GM21526 (cell line): Measurements from ENCODE around the gene SENP3.

Experiments used
- ATAC-seq: cut with Tn5 transposase; IDR thresholded peaks from one replicate; pipeline ENCODE4 v1.9.1; 2021; ENCODE audit warnings: moderate library complexity; ENCODE audit not compliant: unreplicated experiment, low FRiP score

Gene SENP3

DNA sequence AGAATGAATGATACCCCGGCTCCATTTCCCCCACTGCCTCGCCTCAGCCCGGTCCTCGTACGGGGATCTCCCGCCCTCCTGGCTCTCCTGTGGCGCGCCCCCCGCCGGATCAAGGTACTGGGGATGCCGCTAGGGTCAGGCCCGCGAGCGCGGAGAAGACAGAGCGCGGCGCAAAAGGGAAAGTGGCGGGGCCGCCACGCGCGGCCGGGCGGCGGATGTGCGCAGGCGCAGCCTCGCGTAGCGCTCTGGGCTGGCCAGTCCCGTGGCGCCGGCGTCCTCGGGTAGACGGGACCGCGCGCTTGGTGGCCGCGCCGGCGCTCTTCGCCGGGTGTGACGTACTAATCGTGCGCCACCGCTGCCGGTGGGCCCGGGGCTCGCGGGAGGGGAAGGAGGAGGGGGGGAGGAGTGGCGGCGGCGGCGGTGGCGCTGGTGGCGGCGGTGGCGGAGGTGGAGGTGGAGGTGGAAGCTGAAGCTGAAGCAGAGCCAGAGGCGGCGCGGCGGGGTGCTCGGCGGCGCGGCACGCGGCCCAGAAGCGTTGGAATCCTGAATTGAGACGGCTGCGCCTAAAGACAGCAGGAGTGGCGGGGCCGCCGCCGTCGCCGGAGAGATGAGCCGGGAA lies at the start of gene SENP3:
TSS of gene SENP3 (plus strand) at position 331 of the 619 bp plus-strand sequence. CDS start 1,158 bp downstream, outside the sequence.
- ATAC-seq, result peak; percentile 45

DNA sequence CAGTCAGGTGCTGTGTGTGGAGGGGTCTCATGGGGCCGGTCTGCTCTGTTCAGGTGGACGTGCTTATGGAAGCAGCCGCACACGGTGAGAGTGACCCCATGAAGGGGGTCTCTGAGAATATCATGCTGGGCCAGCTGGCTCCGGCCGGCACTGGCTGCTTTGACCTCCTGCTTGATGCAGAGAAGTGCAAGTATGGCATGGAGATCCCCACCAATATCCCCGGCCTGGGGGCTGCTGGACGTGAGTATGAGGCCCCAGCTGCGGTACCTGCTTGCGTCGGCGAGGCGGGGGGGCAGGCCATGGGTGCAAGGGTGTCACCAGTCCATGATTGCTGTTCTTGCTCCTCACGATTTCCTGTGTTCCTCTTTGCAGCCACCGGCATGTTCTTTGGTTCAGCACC lies 49.6 kb upstream of the SENP3 start:
- no peak for ATAC-seq

DNA sequence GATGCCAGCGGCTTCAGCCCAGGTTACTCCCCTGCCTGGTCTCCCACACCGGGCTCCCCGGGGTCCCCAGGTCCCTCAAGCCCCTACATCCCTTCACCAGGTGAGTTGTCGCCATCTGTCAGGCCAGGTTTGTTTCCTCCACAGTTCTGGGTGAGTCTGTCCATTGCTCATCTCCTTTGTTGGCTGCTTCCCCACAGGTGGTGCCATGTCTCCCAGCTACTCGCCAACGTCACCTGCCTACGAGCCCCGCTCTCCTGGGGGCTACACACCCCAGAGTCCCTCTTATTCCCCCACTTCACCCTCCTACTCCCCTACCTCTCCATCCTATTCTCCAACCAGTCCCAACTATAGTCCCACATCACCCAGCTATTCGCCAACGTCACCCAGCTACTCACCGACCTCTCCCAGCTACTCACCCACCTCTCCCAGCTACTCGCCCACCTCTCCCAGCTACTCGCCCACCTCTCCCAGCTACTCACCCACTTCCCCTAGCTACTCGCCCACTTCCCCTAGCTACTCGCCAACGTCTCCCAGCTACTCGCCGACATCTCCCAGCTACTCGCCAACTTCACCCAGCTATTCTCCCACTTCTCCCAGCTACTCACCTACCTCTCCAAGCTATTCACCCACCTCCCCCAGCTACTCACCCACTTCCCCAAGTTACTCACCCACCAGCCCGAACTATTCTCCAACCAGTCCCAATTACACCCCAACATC lies 48.7 kb upstream of the SENP3 start:
- ATAC-seq, result no peak

DNA sequence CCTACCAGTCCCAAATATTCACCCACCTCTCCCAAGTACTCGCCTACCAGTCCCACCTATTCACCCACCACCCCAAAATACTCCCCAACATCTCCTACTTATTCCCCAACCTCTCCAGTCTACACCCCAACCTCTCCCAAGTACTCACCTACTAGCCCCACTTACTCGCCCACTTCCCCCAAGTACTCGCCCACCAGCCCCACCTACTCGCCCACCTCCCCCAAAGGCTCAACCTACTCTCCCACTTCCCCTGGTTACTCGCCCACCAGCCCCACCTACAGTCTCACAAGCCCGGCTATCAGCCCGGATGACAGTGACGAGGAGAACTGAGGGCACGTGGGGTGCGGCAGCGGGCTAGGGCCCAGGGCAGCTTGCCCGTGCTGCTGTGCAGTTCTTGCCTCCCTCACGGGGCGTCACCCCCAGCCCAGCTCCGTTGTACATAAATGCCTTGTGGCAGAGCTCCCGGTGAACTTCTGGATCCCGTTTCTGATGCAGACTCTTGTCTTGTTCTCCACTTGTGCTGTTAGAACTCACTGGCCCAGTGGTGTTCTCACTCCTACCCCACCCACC lies 47.8 kb upstream of the SENP3 start:
- no peak for ATAC-seq

DNA sequence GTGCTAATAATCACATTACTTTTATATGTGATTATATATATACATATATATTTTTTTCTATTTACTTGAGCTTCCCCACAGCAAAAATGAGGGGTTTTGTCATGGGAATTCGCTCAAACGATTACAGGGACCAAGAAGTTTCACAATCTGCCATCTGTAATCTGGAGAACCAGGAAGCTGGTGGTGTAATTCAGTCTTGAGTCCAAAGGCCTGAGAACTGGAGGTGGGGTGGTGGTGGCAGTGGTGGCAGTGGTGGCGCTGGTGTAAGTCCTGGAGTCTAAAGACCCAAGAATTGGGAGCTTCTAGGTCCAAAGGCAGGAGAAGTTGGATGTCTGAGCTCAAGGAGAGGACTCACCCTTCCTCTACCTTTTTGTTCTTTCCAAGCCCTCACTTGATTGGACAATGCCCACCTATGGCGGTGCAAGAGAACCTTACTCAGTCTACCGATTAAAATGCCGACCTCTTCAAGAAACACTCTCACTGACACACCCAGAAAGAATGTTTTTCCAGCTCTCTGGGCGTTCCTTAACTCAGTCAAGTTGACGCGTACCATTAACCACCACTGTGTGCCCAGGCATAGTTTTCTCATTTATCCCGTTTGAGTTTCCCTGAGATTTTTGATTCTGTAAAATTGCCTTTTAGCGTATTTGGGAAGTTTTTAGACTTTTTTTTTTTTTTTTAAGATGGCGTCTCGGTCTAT lies 45.7 kb upstream of the SENP3 start:
- no peak for ATAC-seq

DNA sequence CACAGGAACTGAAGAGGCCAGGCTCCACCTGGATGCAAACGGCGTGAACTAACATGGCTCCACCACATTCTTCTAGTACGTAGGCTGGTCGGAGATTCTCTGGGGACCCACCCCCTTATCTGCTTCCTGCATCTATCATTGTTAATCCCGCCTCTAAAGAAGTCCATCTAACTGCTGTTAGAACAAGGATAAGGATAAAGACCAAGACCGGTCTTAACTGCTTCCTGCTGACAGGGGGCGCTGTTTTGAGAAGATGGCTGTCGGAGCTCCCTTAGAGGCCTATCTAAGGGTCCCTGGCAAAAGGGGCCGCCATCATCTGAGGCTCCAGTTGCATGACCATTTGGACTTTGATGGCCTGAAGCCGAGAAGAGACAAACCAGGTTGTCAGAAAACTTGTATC lies 38.7 kb upstream of the SENP3 start:
- ATAC-seq, result no peak

DNA sequence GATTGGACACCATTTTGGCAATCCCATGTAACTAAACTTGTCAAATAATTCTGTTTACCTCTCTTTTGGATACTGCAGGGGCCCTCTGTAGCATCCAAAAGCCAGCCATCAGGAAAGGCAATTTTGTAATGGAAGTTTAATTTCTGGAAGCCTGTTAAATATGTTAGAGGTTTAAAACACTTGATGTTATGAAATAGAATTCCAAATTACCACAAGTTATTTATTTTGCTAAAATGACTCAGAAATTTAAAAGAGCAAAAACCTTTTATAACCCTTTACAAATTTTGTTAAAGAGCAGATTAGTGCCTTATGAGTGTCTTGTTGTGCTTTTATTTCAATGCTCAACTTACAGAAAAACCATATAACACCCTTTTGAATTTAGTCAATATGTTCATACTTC lies 32.9 kb upstream of the SENP3 start:
- ATAC-seq, result no peak

DNA sequence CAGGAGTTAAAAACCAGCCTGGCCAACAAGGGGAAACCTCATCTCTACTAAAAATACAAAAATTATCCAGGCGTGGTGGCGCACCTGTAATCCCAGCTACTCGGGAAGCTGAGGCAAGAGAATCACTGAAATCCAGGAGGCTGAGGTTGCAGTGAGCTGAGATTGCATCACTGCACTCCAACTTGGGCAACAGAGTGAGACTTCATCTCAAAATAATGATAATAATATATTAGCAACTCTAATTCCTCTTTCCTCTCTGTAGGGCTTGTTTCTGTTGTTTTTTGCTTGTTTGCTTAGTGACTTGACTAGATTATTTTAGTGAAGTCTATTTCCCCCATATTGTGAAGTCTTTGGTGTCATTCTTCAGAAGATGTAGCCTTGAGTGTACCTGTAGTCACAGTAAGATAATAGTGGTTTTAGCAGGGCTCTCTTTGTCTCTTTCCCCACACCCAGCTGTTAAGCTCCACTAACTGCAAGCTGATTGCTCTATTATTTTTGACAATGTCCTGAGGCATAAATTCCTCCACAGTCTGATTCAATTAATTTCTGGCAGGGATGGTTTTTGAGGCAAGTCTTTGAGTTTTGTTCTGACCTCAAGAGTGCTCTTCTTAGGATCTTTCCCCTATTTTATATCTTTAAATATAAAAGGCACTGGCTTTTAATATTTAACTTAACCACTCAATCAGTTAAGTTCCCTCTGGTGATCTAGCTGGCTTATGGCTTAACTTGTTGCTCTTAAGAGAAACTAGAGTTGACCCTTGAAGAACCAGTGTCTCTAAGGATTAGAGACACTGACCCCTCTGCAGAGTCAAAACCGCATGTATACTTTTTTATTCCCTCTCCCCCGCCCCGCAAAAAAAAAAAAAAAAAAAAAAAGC lies 31.5 kb upstream of the SENP3 start:
- ATAC-seq, result no peak

DNA sequence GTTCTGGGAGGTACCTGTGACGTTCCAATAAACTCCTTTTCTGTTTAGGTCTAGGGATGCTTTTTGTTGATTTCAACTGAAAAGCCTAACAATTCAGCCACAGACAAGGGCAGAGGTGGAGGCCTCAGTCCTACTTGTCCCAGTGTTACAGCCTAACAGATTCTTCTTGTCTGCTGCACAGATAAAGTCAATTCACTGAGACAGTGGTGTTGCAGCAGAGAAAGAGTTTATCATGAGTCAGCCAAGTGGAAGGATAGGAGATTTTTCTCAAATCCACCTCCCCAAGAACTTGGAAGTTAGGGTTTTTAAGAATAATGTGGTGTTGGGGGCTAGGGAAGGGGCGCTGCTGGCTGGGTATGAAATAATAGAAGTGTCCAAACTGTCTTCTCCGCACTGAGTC lies 23.7 kb upstream of the SENP3 start:
- ATAC-seq, result no peak

DNA sequence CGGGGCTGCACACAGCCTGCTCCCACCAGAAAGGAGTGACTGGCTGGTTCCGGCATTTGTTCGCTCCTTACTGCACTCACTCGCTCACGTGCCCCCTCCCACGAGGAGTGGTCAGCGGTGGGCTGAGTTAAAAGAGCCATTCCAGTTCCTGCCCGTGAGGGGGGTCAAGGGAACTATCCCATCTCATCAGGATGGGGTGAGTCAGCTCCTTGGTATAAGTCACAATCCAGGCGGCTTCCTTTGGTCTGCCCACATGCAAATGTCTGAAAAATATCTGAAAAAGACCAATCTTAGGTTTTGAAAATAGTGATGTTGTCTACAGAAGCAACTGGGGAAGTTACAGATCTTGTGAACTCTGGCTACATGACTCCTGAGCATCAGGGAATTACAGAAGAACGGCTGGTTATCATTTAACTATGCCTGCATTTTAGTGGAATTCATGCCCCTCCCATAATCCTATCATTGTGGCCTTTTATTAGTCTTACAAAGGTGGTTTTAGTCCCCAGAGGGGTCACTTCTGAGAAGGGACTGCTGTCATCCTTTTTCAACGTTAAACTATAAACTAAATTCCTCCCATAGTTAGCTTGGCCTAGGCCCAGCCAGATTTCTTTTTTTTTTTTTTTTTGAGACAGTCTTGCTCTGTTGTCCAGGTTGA lies 22.7 kb upstream of the SENP3 start:
- ATAC-seq, result no peak

DNA sequence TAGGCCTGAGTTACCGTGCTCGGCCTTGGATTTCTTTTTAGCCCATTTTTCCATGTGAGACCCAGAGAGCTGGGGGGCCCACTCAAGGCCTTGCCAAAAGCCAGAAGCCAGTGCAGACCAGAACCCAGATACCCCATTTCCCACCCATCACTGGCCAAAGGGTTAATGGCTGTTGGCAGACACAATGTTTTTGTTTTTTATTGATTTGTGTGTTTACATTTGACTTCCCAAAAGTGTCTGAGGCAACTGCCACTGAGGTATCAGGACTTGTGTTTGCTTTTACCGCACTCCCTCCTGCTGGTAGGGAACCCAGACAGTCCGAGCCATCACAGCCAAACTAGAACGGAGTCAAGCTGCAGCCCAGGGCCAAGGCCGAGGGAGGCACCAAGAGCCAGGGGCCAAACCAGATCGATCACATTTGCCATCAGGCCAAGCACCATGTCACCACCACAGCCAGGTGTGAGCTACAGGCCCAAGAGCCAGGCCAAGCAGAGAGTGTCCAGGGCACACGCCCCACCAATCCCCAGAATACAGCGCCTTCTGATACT lies 20.6 kb upstream of the SENP3 start:
- ATAC-seq, result no peak

DNA sequence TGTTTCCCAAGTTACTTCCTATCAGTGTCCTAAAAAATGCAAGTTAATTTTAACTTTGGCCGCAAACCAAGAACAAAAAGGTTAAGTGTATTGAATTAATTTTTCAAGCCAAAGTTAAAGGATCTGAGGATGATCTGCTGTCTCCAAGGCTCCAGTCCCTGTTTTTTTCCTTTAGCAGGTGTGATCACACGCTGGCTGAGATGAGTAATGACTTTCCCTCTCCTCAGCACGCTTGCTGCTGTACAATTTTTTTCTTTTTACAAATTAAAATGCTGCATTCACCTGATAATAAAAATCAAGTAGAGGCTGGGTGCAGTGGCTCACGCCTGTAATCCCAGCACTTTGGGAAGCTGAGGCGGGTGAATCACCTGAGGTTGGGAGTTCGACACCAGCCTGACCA lies 16.8 kb upstream of the SENP3 start:
- no peak for ATAC-seq

DNA sequence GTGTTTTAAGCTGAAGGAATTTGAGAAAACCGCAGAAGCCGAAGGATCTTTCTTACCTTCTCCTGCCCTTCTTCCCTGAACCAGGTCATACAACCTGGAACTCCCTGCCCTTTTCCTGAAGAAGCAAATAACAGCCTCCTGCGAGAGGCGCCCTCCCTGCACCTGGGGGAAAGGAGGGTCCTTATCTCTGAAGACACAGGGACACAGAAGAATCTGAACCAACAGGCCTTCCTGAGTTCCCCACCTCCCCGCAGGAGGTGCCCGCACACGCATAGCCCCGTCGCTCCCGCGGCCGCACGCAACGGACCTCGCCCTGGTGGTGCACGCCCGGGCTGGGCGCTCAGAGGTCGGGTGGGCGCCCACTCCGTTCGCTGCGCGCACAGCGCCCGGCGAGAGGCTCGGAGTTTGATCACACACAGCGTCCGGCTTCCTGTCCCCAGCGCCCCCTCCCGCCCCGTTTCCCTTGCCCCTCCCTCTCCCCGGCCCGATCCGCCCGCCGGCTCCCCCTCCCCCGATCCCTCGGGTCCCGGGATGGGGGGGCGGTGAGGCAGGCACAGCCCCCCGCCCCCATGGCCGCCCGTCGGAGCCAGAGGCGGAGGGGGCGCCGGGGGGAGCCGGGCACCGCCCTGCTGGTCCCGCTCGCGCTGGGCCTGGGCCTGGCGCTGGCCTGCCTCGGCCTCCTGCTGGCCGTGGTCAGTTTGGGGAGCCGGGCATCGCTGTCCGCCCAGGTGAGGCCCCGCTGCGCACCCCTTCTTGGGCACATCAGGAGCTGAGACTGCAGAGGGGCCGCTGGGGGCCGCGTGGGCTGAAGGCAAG lies 12.9 kb upstream of the SENP3 start, which contains the start of gene TNFSF12:
TSS of gene TNFSF12 (plus strand) at position 474 of the 816 bp plus-strand sequence. CDS start at position 570, 96 bp downstream.
- no peak for ATAC-seq

DNA sequence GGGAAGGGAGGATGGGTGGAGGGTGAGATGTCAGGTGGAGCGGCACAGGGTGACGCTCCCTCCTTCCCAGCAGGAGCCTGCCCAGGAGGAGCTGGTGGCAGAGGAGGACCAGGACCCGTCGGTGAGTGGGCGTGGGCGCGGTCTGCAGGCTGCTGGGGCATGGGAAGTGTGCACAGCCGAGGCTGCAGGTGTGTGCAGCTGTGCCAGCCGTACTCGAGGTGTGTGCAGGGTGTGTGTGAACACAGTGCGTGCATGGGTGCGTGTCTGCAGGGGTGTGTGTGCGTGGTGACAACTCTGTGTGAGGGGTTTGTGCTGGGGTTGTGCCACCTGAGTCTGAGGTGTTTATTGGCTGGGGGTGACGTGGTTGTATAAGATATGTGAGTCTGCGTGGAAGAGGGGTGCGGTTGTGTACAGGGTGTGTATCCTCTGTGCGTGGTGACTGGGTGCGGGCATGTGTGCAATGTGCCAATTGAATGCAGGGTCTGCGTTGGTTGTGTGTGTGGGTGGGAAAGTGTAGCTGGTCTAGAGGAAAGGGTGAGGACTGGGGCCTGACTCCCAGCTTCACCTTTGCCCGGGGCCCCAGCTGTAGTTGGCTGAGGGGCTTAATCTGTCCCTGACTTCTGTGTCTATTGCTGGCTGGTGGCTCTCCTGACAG lies 12.2 kb upstream of the SENP3 start:
- no peak for ATAC-seq

DNA sequence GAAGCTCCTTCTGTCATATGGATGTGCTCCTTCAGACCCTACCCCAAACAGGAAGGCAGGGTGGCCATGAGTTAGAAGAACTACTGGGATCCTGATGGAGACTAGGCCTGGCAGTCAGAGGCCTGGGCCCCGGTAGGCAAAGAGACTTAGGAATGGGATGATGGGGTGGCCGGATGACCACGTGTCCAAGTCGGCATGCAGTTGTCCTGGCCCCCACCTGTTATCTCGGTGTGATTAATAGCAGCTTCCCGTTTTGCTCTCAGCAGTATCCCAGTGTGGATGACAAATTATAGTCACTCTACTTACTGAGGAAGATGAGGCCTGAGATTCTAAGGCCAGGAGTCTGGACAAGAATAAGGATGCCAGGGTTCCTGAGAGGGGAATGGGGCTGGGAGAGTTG lies 11.4 kb upstream of the SENP3 start:
- ATAC-seq, result no peak

DNA sequence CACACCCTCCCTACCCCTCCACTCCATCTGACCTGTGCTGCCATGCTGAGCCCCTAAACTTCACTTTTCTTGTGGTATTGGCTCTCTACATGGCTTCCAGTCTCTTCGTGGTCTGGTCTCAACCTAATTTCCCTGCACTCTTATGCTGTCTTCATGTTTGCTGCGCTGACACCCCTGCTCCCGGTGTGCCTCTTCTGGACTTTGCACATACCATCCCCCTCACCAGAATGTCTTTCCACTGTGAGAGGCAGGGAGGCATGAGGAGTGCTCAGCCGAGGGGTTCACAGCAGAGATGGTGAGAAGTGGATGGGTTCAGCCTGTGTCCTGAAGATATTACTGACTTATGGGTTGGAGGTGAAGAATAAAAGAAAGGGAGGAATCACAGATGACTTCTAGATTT lies 10.3 kb upstream of the SENP3 start:
- no peak for ATAC-seq

DNA sequence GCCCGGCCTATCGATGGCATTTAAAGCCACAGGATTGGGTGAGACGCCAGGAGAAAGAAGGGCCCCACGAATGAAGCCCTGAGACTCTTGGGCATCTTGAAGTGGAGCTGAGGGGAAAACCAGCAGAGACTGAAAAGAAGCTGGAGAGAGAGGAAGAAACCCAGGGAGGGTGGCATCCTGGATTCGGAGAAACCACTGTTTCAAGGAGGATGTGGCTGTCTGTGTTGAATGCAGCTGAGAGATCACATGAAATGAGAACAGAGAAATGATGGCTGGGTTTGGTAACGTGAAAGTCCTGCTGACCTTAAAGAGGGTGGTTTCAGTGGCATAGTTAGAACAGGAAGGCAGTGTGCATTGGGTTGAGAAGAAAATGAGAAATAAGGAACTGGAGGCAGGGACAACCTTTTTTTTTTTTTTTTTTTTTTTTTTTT lies 9.1 kb upstream of the SENP3 start:
- ATAC-seq, result peak; percentile 52

DNA sequence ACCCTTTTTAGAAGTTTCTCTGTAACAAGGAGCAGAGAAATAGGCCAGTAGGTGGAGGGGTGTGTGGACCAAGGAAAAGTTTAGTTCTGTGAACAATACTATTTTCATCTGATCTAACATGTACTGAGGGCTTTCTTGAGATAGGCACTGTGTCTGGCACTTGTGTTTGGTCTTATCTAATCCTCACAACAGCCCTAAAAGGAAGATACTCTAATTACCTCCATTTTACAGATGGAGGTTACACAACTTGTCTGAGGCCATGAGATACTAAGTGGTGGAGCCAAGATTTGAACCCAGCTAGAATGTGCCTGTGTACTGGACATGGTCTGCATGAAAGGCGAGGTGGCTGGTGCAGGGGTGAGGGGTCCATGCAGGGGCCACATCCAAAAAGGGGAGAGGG lies 8.4 kb upstream of the SENP3 start:
- ATAC-seq, result no peak
